Small intestine (tissue), 7 donors: ENCODE results near the gene DDC. TPM values are rescaled to one million over a fixed set of nuclear protein-coding genes. Genes with fewer than 3 reads are reported as not detected.

Experiments used
- DNase-seq, 2 donors: peaks; one replicate each; pipeline versions ENCODE4 v3.0.0 to v3.0.0-alpha.2; 2013
- FAIRE-seq: peaks from 2 replicates; lab custom pipeline; 2012; peaks lifted over from hg19 to GRCh38; lab: Jason Lieb, UNC
- H3K27ac ChIP-seq, 3 donors: one replicate each; pipeline ENCODE4 v1.5.1; 2013; ENCODE audit warnings: low read length in 2 of 3, mild to moderate bottlenecking in 2 of 3, control low read depth in 1 of 3, inconsistent platforms in 1 of 3, low read depth in 1 of 3, moderate library complexity in 1 of 3
- H3K27me3 ChIP-seq, 3 donors: one replicate each; pipeline ENCODE4 v1.6.1; 2013; ENCODE audit warnings: low read length in 3 of 3, inconsistent platforms in 1 of 3; ENCODE audit not compliant: control insufficient read depth in 3 of 3, insufficient read depth in 3 of 3
- H3K36me3 ChIP-seq, 3 donors: one replicate each; pipeline ENCODE4 v1.6.1; 2013; ENCODE audit warnings: low read length in 3 of 3, inconsistent platforms in 1 of 3, low read depth in 1 of 3, mild to moderate bottlenecking in 1 of 3, moderate library complexity in 1 of 3; ENCODE audit not compliant: control insufficient read depth in 3 of 3, insufficient read depth in 2 of 3
- H3K4me1 ChIP-seq, 3 donors: one replicate each; pipeline ENCODE4 v1.6.1; 2013; ENCODE audit warnings: low read length in 2 of 3, inconsistent platforms in 1 of 3, low read depth in 1 of 3, mild to moderate bottlenecking in 1 of 3, moderate library complexity in 1 of 3; ENCODE audit not compliant: control insufficient read depth in 3 of 3, insufficient read depth in 2 of 3
- H3K4me3 ChIP-seq, 3 donors: one replicate each; pipeline ENCODE4 v1.5.1; 2013; ENCODE audit warnings: low read length in 3 of 3, control low read depth in 1 of 3, inconsistent platforms in 1 of 3, low read depth in 1 of 3, mild to moderate bottlenecking in 1 of 3, moderate library complexity in 1 of 3
- H3K9me3 ChIP-seq, 2 donors: one replicate each; pipeline ENCODE4 v1.6.1; 2013; ENCODE audit warnings: low read depth in 1 of 2, low read length in 1 of 2; ENCODE audit not compliant: control insufficient read depth in 2 of 2, insufficient read depth in 1 of 2
- whole genome bisulfite sequencing, 3 donors: extraction: QIAGEN DNeasy Blood & Tissue Kit; methylation state at CpG; one replicate each; pipeline ENCODE4 v1.1.7; 2013; 5-methylcytosine and 5-hydroxymethylcytosine counted together
- polyA plus RNA-seq, 4 donors: library from polyadenylated mRNA; stranded (reverse) in 3 of 4; unstranded in 1 of 4; fragments of 200-250 nt in 3 of 4; fragments of 120-200 nt in 1 of 4; gene quantifications; one replicate each; pipeline versions ENCODE4 v1.2.1 to v1.2.3, GENCODE V29; 2013
- donor health status: healthy with polysubstance abuse.
- donor health status: control.
- donor health status: control.
- donor health status: Bipolar disorder and iron deficiency.
- donor health status: healthy.

The DDC gene
- polyA plus RNA-seq, 4 donors: 127 to 689 (median 344) TPM

- 80 to 95% (median 82%) methylated on average over 5 of the region's 5 CpGs for WGBS, 3 donors
- Histone ChIP-seq H3K27ac (peak overlapping the region in 1 of 3 donors; percentile 81), H3K27me3 (no peaks in the 10 kb centered on the region), H3K9me3 (no peaks in the 10 kb centered on the region), H3K4me1 (peaks cover 0 to 4% (median 0%) of the 10 kb centered on the region in 3 donors), H3K4me3 (no peak overlapping the region), H3K36me3 (peaks cover 0 to 65% (median 3%) of the 10 kb centered on the region in 3 donors)
- FAIRE-seq (no peak), DNase-seq (no peak)
Measured at GRCh38 chr7:50502947-50503346, 62.3 kb downstream of the DDC start.

- Histone ChIP-seq H3K36me3 (peaks cover 0 to 60% (median 3%) of the 10 kb centered on the region in 3 donors), H3K4me3 (no peak overlapping the region), H3K27me3 (no peaks in the 10 kb centered on the region), H3K9me3 (no peaks in the 10 kb centered on the region), H3K27ac (peak overlapping the region in 1 of 3 donors; percentile 81), H3K4me1 (peaks cover 2 to 10% (median 4%) of the 10 kb centered on the region in 3 donors)
- FAIRE-seq (no peak), DNase-seq (peak in 1 of 2 donors; percentile 13)
- WGBS, 3 donors: 59 to 87% (median 77%) methylated on average over 8 of the region's 8 CpGs
Measured at GRCh38 chr7:50502001-50502684, 63.1 kb downstream of the DDC start.

GRCh38 chr7:50499092-50499491, 66.1 kb downstream of the DDC start:
- H3K4me1 ChIP-seq: peaks cover 5 to 30% (median 7%) of the 10 kb centered on the region in 3 donors
- DNase-seq (no peak), FAIRE-seq (no peak)
- WGBS, 3 donors: 83 to 88% (median 88%) methylated on average over 6 of the region's 6 CpGs
- no peaks in the 10 kb centered on the region for H3K9me3 ChIP-seq
- peak overlapping the region in 1 of 3 donors; percentile 8 for H3K27ac ChIP-seq
- no peaks in the 10 kb centered on the region for H3K27me3 ChIP-seq
- H3K36me3 ChIP-seq: peaks cover 0 to 59% (median 5%) of the 10 kb centered on the region in 3 donors
- H3K4me3 ChIP-seq: no peak overlapping the region

GRCh38 chr7:50497968-50498367, 67.2 kb downstream of the DDC start:
- FAIRE-seq: no peak
- 76 to 89% (median 77%) methylated on average over 5 of the region's 5 CpGs for WGBS, 3 donors
- peak overlapping the region; percentile 29 to 78 (median 71) for H3K27ac ChIP-seq

GRCh38 chr7:50497068-50497642, 68.0 kb downstream of the DDC start:
- WGBS, 3 donors: 53 to 55% (median 54%) methylated on average over 8 of the region's 8 CpGs
- H3K9me3 ChIP-seq: no peaks in the 10 kb centered on the region
- FAIRE-seq (no peak), DNase-seq (peak; percentile 76 to 93)
- H3K27ac ChIP-seq: peak overlapping the region; percentile 62 to 83 (median 78)
- peaks cover 5 to 30% (median 7%) of the 10 kb centered on the region in 3 donors for H3K4me1 ChIP-seq
- H3K27me3 ChIP-seq: no peaks in the 10 kb centered on the region
- no peak overlapping the region for H3K4me3 ChIP-seq
- H3K36me3 ChIP-seq: peaks cover 0 to 58% (median 11%) of the 10 kb centered on the region in 3 donors

More at GRCh38 chr7:50497968-50498367, 67.2 kb downstream of the DDC start:
- Histone ChIP-seq H3K4me1 (peaks cover 5 to 30% (median 7%) of the 10 kb centered on the region in 3 donors), H3K9me3 (no peaks in the 10 kb centered on the region), H3K27me3 (no peaks in the 10 kb centered on the region), H3K36me3 (peaks cover 0 to 59% (median 9%) of the 10 kb centered on the region in 3 donors), H3K4me3 (no peak overlapping the region)
- DNase-seq: no peak

- WGBS, 3 donors: 61 to 72% (median 65%) methylated on average over 6 of the region's 6 CpGs
- H3K4me1 ChIP-seq: peaks cover 5 to 30% (median 7%) of the 10 kb centered on the region in 3 donors
- no peaks in the 10 kb centered on the region for H3K27me3 ChIP-seq
- H3K27ac ChIP-seq: peak overlapping the region; percentile 77 to 83 (median 78)
- DNase-seq (peak in 1 of 2 donors; percentile 57), FAIRE-seq (no peak)
- H3K36me3 ChIP-seq: peaks cover 0 to 54% (median 11%) of the 10 kb centered on the region in 3 donors
- no peaks in the 10 kb centered on the region for H3K9me3 ChIP-seq
- no peak overlapping the region for H3K4me3 ChIP-seq
Measured at GRCh38 chr7:50496569-50496968, 68.6 kb downstream of the DDC start.

- no peak overlapping the region for H3K4me3 ChIP-seq
- peaks cover 0 to 49% (median 11%) of the 10 kb centered on the region in 3 donors for H3K36me3 ChIP-seq
- H3K27me3 ChIP-seq: no peaks in the 10 kb centered on the region
- WGBS, 3 donors: 76 to 84% (median 77%) methylated on average over 3 of the region's 3 CpGs
- H3K9me3 ChIP-seq: no peaks in the 10 kb centered on the region
- peaks cover 5 to 30% (median 7%) of the 10 kb centered on the region in 3 donors for H3K4me1 ChIP-seq
- no peak for FAIRE-seq
- DNase-seq: no peak
- H3K27ac ChIP-seq: peak overlapping the region in 1 of 3 donors; percentile 78
Measured at GRCh38 chr7:50495746-50496145, 69.5 kb downstream of the DDC start.

- Histone ChIP-seq H3K27ac (no peak overlapping the region), H3K9me3 (peaks cover 0 to 5% of the 10 kb centered on the region in 2 donors), H3K4me1 (peaks cover 5 to 26% (median 7%) of the 10 kb centered on the region in 3 donors), H3K4me3 (no peak overlapping the region), H3K27me3 (no peaks in the 10 kb centered on the region), H3K36me3 (peaks cover 0 to 30% (median 8%) of the 10 kb centered on the region in 3 donors)
- WGBS, 3 donors: 90 to 94% (median 93%) methylated on average over 30 of the region's 30 CpGs
- DNase-seq (no peak), FAIRE-seq (no peak)
Measured at GRCh38 chr7:50492770-50493519, 72.3 kb downstream of the DDC start.
